Smooth muscle cell of the brain vasculature (primary cell): Measurements from ENCODE around the gene TAX1BP1.
"Not testable (repeated sequence)": the region's sequence is repeated elsewhere in the genome, so short reads cannot be mapped to it uniquely, and the experiment has no call there.

Experiments used
- DNase-seq: peaks from one replicate; pipeline ENCODE4 v3.0.0-alpha.2; 2012; ENCODE audit warnings: low read depth, low spot score

Gene TAX1BP1

GRCh38 chr7:27739301-27739908 is 557 bp upstream of the TAX1BP1 start:
- DNase-seq = no peak

- DNase-seq = no peak
Observed at GRCh38 chr7:27740449-27741086, 606 bp downstream of the TAX1BP1 start.

GRCh38 chr7:27742091-27742710 is 2.2 kb downstream of the TAX1BP1 start:
- not testable (repeated sequence) for DNase-seq

- no peak for DNase-seq
Observed at GRCh38 chr7:27745064-27745583, 5.2 kb downstream of the TAX1BP1 start.

GRCh38 chr7:27746486-27746885 is 6.5 kb downstream of the TAX1BP1 start:
- no peak for DNase-seq

GRCh38 chr7:27746978-27747377 is 7.0 kb downstream of the TAX1BP1 start:
- no peak for DNase-seq

- no peak for DNase-seq
Observed at GRCh38 chr7:27747589-27748368, 7.8 kb downstream of the TAX1BP1 start.

GRCh38 chr7:27750316-27750715 is 10.4 kb downstream of the TAX1BP1 start:
- DNase-seq = no peak

- DNase-seq = no peak
Observed at GRCh38 chr7:27751888-27752660, 12.1 kb downstream of the TAX1BP1 start.

- no peak for DNase-seq
Observed at GRCh38 chr7:27753863-27754262, 13.9 kb downstream of the TAX1BP1 start.

- no peak for DNase-seq
Observed at GRCh38 chr7:27756298-27756697, 16.3 kb downstream of the TAX1BP1 start.

- DNase-seq = no peak
Observed at GRCh38 chr7:27759491-27759890, 19.5 kb downstream of the TAX1BP1 start.

GRCh38 chr7:27762062-27762461 is 22.1 kb downstream of the TAX1BP1 start:
- no peak for DNase-seq

GRCh38 chr7:27763983-27764508 is 24.1 kb downstream of the TAX1BP1 start:
- DNase-seq = no peak

GRCh38 chr7:27765841-27766240 is 25.9 kb downstream of the TAX1BP1 start:
- no peak for DNase-seq

- no peak for DNase-seq
Observed at GRCh38 chr7:27767374-27767773, 27.4 kb downstream of the TAX1BP1 start.

- DNase-seq = no peak
Observed at GRCh38 chr7:27771111-27771510, 31.1 kb downstream of the TAX1BP1 start.

- peak; percentile 10 for DNase-seq
Observed at GRCh38 chr7:27774717-27775328, 34.9 kb downstream of the TAX1BP1 start.

GRCh38 chr7:27775782-27776181 is 35.8 kb downstream of the TAX1BP1 start:
- DNase-seq = no peak

- no peak for DNase-seq
Observed at GRCh38 chr7:27777662-27778061, 37.7 kb downstream of the TAX1BP1 start.

- no peak for DNase-seq
Observed at GRCh38 chr7:27779873-27780272, 39.9 kb downstream of the TAX1BP1 start.
